Activated CD4-positive, alpha-beta T cell treated with anti-CD3 and anti-CD28 coated beads for 48 hours (primary cell): Measurements from ENCODE around the gene HDAC4.

Experiments
- DNase-seq: peaks from one replicate; pipeline ENCODE4 v3.0.0-alpha.2; 2020

Gene HDAC4

DNA sequence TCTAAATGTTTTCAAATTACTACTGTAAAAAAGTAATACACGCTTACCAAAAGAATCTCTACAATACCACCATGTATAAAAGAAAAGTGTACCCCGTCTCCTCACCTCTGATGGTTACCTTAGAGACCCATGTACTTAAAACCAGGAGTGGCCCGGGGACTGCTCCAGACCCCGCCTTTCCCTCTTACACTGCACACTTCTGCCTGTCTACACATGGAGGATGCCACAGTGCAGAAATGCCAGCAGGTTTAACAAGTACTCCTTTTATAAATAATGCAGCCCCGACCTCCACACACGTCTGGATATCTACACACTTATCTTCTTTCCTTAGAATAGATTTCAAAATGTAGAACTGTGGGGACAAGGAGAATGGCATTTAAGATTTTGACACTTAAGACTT lies 5.3 kb downstream of the HDAC4 start:
- no peak for DNase-seq

DNA sequence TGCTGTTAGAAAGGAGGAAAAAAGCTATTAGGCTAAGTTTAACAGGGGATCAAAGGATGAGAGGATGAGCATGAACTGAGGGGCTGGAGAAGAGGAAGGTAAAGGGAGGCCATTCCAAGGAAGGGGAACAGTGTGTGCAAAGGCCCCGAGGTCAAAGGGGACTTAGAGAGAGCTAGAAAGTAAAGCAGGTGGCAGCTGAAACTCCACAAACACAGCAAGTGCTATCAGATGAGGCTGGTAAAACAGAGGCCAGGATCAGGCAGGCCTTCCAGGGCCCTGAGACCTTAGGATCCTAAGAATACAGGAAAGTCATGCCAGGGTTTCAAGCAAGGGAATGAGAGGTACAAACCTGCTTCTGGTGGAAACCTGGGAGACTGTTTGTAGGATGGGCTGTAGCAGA lies 5.8 kb downstream of the HDAC4 start:
- no peak for DNase-seq

DNA sequence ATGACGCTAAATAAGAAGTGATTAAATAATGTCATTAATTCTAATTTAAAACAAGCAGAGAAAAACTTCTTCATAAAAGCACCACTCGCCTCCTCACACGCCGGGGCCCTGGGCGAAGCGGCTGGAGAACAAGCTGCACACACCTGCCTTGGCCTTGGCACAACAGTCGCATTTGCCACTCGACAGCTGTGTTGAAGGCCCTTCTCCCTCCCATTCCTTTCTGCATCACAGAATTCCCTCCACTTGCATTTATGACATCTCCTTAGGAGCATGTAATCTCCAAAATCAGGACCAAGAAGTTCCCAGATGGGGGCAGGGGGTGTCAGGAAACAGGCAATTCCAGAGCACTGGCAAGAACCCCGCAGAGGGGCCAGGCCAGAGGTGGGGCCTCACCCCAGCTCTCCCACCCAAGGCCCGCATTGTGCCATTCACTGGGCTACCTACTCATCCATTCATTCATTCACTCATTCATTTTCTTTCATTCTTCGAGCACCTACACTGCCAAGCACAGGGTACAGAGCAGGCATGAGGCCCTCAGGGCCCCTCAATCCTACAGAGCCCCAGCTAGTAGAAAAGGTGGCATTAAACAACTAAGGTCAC lies 6.4 kb downstream of the HDAC4 start:
- no peak for DNase-seq

DNA sequence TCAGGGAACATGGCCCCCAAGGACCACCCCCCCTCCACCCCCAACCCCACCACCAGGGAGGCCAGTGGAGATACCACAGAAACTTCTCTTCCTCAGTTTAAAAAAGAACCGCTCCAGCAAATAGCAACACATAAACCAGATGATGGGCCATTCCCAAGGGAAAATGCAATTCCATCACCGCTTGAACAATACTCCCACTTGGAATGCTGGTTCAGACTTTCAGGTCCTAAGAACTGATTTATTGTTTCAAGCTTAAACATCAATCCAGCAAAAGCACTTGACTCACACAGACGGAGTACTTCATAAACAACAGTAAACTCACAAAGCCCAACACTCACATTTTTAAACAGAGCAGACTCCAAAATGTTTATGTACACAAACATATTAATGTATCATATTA lies 6.9 kb downstream of the HDAC4 start:
- DNase-seq: no peak

DNA sequence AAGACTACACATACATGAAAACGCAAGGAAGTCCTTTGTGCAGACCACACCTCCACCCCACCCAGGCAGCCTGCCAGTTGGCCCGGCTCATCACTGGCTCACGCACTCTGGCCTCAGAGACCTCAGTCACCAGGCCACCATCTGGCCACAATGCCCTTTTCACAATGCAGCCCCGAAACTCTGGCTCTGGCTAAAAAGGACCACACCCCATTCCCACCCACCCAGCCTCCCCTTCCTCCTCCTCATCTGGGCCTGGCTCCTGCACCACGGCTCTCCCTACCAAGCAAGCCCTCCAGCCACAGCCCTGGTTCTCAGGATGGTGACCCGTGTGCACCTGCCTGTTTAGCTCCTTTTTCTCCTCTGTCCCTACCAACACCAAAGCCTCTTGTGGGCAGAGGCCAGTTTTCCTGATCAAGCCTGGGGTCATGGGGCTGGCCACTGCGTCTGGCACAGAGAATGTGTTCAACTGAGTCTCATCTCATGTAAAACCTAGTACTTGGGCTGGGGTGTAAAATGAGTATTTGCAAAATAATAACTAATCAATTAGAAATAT lies 7.4 kb downstream of the HDAC4 start:
- DNase-seq: no peak

DNA sequence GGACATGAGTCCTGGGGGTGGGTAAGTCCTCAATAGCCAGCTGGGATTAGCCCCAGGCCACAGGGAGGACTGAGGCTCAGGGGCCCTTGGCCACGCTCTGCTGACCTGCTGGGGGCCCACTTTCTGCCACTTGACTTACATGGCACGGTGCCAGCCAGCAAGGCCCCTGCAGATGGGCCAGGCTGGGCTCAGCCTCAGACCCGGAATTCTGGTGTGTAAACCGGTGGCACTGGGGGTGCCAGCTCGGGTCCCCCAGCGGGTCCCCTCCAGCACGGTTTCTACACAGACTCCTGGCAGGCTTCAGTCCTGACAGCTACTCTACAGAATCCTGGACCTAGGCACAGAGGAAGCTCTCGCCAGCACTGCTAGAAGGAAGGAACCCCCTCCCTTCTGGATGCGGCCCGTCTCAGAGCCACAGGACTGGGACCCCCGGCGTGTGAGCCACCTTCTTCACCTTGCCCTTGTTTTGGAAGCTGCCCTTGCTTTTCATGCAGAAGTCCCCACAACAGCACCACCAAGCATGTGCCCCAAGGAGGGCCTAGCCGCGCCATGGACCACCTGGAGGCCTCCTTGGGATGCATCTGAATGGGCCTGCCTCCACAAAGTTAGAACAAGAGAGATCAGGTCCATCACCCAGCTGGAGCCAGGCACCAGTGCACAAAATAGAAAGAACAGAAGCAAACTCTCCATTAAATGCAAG lies 8.0 kb downstream of the HDAC4 start:
- no peak for DNase-seq

DNA sequence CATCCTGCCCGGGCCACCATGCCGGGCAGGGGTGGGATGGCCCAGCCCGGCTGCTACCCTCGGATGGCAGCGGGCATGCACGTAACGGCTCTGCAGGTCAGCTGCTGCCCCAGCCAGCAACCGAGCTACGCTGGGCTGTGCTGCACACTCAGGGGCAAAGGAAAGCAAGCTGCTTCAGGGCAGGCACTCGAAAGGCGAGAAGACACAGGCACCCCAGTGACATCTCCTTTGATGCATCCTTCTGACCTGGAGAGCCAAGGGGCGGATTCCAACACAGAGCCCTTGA lies 8.8 kb downstream of the HDAC4 start:
- no peak for DNase-seq

DNA sequence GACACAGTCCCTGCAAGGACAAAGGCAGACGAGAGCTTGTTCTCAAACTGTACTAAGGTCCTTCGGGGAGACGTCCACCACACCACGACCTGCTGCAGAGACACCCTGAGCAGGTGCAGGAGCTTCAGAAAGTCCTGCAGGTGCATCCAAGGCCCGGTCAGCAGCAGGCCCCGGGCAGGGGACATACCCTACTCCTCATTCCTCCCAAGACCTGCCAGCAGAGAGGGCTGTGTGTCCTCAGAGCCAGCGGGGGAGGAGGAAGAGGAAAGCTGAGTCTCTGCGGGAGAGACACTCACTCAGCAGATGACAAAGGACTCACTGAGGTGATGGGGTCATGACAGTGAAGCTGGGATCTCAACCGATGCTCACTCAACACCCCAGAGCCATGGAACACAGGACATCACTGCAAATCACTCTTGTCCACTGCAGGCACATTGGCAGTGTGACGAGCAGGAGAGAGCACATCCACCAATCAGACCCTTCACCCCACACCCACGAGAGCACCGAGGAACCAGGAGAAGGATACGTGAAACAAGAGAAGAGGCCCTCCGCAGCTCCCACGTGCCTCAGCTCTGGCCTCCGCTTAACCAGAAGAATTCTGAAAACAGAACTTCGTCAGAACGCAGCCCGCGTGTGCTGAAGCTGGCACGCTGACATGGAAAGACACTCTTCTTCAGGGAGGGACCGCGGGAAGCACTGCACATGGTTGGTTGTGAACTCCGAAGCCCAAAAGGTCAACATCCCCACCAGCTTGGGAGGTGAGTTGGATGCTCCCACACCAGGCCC lies 9.3 kb downstream of the HDAC4 start:
- DNase-seq: no peak

DNA sequence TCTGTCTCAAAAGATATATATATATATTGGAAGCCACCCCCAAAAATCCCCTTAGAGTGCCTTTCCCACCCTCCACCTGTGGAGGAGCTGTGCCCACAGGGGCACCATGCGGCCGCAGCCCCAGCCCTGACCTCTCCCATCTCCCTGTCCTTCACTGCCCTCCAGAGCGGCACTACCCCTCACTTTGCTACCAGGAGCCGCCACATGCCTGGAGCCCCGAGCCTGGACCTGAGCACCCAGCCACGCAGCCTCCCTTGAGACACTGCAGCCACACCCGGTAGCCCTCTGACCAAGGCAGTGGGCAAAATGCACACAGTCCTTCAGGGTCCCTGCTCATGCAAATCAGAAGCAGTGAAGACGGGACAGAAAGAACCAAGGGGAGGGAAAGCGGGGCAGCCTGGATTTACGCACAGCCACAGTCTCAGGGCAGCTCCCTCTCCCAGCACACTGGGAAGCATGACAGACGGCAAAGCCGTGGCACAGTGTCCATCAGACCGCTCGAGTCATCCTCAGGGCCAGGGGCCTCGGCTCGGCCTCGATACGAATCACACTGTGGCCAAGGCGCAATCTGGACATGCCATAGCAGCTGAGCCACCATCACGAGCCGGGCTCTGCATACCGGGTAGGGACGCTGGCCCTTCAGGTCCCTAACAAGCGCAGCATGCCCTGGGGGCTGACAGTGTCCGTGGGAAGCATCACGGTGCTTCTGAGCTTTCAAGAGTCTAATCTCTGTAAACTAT lies 10.1 kb downstream of the HDAC4 start:
- no peak for DNase-seq

DNA sequence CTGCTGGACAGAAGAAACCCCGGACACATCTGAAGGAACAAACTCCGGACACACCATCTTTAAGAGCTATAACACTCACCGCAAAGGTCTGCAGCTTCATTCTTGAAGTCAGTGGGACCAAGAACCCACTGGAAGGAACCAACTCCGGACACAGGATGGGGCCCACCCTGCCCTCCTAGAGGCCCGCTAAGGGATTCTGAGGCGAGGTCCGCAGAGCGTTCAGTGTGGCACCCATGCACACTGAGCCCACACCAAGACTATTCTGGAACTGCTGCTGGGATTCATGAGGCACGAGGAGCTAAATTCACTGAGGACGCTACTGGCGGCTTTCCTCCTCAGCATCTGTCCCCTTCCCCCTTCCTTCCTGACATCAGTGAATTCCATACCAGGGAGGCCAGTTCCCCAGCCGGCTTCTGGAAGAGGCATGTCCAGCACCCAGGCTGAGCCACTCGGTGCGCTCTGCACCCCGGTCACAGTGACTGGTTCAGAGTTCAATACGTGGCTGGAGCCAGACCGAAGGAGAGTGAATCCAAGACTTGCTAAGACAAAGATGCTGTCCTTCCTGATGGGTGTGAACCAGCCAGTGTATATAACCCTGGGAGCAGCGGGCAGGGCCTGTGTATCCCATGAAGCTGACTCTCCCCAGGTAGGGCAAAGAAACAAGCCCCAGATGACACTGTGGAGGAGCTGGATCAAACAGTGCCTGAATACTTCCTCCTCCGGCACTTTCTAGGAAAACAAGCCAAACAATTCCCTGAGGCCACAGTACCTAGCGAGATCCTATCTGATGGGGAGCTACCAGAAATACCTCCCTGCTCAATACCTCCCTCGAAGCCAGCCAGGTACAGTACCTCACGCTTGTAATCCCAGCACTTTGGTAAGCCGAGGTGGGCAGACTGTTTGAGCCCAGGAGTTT lies 11.1 kb downstream of the HDAC4 start:
- DNase-seq: no peak

DNA sequence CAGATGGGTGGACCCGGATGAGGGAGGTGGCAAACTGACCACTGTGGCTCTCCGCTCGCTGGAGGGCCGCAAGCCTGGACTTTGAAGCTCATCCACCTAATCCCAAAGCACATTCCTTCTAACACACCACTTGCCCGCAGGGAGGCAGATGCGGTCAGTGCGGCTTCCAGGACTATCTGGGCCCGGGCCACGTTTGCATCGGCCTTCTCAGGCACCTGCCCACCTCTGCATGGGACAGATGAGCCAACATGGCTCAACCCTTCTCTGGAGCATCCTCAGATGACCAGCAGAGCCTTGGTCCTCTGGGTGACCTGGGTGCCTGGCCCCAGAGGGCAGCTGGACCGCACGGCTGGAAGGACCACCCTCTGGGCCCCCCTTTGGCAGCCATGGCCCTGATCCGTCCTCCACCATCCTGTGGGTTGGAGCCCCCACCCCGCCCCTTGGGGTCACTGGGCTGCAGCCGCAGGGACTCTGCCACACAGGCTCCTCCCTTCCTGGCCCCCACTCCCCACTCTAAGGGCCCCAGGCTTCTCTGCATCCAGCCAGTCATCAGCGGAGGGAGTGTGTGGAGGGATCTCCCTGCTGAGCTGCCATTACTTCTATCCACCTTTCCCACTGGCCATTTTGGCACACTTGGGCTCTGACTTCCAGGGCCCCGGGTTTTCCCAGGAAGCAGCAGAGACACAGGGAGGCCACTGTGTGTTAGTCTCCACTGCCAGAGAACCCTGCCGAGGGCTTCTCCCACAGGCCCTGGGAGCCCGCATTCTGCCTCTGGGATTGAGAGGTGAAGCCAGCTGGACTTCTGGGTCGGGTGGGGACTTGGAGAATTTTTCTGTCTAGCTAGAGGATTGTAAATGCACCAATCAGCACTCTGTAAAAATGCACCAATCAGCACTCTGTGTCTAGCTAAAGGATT lies 12.3 kb downstream of the HDAC4 start:
- DNase-seq: no peak

DNA sequence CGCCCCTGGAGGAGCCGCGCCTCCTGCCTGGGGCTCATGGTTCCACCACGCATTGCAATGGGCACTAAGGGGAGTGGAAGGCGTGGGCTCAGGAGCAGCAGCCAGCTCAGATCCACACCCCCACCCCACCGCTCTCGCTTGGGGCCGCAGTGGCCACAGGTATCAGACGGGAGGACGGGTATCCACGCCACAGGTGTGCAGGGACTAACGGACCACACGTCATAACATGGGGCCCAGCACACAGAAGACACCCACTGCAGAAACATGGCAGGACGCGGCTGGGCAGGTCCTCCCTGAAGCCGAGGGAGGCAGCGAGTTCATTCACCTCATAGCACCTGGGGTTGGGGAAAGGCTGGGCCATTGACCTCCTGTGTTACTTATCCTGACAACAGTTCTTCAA lies 13.0 kb downstream of the HDAC4 start:
- no peak for DNase-seq

DNA sequence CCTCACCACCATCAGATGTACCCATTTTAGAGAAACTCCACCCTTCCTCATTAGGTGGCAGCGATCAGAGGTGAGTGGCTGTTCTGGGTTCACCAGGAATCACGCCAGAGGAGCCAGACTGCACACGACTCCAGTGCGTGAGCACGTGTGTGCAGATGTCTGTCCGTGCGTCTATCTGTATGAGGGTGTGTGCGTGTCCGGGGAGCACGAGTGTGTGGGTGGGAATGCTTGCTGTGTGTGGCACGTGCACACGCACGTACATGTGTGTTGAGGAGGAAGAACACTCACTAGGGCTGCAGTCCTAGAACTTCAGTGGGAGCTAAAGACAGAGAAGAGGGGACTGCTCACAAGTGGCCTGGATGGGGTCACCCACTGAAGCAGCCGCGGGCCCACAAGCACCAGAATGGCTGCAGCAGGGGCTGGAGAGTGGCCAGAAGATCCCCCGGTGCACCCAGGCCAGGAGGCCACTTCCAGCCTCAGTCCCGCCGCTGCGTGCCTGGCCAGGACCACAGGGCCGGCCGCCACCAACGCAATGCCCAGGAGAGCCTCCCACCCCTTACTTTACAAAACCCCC lies 13.9 kb downstream of the HDAC4 start:
- DNase-seq: no peak

DNA sequence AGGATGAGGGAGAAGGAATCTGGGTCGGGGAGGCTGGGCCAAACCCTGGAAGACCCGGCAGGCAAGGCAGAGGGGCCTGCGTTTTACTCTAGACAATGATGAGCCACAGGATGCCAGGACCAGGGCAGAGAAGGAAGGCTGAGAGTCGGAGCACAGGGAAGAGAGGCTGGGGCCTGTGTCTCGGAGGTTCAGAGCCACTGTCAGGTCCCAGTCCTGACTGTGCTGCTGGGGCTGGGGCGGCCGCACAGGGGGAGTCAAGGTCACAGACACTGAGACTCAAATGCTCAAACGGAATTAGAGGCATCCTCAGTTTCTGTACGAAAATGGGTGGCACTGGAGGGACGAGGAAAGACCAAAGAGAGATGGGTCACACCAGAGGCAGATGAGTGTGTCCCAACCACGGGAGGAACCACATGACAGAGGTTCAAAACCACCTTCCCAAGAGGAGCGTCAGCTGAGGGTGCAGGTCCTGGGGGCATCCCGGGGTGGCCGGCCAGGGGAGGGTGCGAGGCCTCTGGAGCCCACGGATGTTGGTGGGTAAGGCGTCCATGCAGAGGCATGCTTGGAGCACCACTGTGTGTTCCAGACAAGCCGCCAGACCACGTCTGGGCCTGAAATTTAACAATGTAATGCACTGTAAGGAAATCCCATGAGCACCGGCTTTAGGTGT lies 14.7 kb downstream of the HDAC4 start:
- DNase-seq: no peak

DNA sequence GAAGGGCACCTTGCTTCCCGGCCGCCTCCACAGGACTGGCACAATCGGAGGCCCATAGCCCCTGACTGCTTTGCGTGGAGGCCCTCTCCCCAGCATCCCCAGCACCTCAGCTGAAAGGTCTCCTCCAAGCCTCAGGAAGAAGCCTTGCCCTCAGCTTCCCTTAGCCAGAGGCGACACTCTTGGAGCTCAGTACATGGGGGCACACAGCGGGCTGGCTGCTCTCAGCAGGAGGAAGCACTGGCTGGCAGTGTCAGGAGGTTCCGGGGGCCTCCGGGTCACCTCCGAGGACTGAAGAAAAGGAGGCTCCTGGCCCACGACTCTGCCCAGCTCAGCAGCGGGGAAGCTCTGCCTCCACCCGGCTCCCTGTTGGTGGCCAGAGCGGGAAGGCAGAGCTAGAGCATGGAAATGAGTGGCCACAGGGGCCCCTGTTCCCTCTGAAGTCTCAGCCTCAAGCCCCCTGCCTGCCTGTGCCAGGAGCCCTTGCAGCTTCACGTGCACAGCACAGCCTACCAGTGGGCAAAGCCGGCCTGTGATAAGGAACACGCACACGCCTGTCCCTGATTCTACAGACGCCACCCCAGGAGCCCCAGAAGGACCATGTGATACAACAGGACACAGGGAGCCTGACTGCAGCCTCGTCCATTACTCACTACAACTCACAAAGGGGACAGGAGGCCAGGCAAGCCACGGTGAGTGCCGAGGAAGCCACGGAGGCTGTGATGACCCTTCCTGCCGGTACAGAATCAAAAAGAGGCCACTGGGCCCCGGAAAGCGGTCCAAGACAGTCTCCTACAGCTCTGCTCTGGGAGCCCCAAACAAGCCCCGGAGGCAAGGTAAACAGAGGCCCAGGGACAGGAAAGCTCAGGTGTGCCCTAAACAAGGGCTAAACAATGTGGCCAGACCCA lies 15.5 kb downstream of the HDAC4 start:
- DNase-seq: no peak

DNA sequence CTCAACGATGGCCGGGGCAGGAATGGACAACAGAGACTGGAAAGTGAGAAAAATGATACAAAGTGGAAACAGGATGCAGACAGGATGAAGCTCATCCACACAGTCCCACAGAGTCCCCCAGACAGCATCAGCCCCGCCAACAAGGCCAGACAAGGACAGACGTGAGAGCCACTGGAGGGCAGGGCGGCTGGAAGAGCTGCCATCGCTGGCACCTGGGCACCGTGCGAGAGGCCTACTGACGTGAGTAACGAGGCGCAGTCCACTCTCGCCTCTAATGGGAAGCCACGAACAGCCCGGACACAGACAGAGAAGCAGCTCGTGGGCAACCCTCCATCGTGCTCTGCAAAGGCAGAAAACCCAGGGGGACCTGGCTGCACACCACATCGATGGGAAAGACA lies 17.1 kb downstream of the HDAC4 start:
- no peak for DNase-seq

DNA sequence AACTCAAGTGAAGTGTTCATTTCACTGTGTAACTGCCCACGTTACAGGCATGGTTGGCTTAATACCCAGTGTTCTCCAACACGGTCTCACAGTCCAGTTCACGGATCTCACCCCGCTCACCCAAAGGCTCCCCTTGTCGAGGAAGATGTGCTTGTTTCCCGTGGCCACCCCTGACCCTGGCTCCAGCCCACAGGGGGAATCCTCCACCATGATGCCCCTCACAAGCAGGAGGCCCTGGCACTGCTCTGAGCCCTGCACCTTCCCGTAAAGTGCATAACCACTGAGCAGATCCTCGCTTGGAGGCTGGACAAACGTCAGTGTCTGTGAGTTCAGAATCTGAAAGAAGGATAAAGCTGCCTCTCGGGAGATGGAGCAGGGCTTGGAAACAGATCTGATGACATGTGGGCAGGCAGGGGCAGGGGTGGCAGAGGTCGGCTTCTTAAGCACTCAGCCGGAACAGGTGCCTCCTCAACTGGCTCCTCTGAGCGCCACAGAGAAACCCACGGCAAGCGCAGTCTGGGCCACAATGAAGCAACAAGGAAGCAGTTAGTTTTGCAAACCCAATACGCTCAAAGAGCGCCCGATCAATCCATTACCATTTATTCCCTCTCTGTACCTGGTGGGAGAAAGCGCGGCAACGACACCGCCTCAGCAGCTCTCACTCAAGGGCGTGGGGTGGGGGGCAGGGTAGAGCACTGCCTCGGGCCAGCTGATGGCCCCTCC lies 17.6 kb downstream of the HDAC4 start:
- no peak for DNase-seq

DNA sequence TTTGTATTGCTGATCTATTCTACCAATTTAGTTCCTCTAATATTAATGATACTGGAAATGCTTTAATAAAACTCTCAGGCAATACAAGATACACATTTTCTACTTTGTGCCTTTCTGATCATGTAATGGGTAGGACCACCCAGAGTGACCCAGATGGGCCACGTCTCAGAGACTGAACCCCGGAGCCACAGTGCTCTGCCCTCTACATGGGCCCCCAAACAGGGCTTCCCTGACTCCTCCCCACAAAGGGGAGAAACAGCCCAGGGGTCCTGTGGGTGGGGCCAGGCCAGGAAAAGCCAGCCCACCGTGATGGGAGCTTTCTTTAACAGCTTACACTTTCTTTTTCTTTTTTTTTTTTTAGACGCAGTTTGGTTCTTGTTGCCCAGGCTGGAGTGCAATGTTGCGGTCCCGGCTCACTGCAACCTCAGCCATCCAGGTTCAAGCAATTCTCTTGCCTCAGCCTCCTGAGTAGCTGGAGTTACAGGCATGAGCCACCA lies 18.4 kb downstream of the HDAC4 start:
- DNase-seq: no peak
